Gastroesophageal sphincter (tissue), 4 donors: ENCODE measurements around the gene EFEMP2. TPM values are rescaled to one million over a fixed set of nuclear protein-coding genes. Genes with fewer than 3 reads are reported as not detected.

ENCODE experiments used
- ATAC-seq: fragments of 150-250 bp; one replicate; pipeline ENCODE4 v1.9.1; 2016; ENCODE audit warnings: mild to moderate bottlenecking, moderate library complexity
- H3K27ac ChIP-seq, 4 donors: fragments of 200-600 bp; sonication (generic) in 3 of 4; 1 replicate in 3 of 4; 2 replicates in 1 of 4; pipeline ENCODE4 v1.5.1; 2016 to 2019
- H3K27me3 ChIP-seq: fragments of 200-600 bp; sonication (generic); one replicate; pipeline ENCODE4 v1.5.1; 2019
- H3K36me3 ChIP-seq, 2 donors: fragments of 200-600 bp; sonication (generic); one replicate each; pipeline ENCODE4 v1.5.1; 2019; ENCODE audit warnings: control low read depth in 1 of 2
- H3K4me1 ChIP-seq, 3 donors: fragments of 200-600 bp; sonication (generic); 1 replicate in 2 of 3; 2 replicates in 1 of 3; pipeline ENCODE4 v1.5.1; 2016 to 2019; ENCODE audit warnings: control low read depth in 2 of 3
- H3K4me3 ChIP-seq, 2 donors: fragments of 200-600 bp; sonication (generic); one replicate each; pipeline ENCODE4 v1.5.1; 2019; ENCODE audit warnings: mild to moderate bottlenecking in 1 of 2, moderate library complexity in 1 of 2
- H3K9me3 ChIP-seq, 3 donors: fragments of 200-600 bp; sonication (generic); one replicate each; pipeline ENCODE4 v1.5.1; 2017 to 2019; ENCODE audit warnings: control low read depth in 2 of 3
- EP300 ChIP-seq: sonication (generic); formaldehyde crosslinking; IDR thresholded peaks from one replicate; pipeline ENCODE4 v1.6.1; 2017; ENCODE audit warnings: antibody characterized with exemption, mild to moderate bottlenecking
- POLR2A ChIP-seq, 2 donors: fragments of 450-650 bp; IDR thresholded peaks; one replicate each; pipeline ENCODE4 v1.6.1; 2017; ENCODE audit warnings: antibody characterized with exemption in 2 of 2, mild to moderate bottlenecking in 2 of 2, moderate library complexity in 1 of 2
- POLR2AphosphoS5 ChIP-seq: sonication (generic); formaldehyde crosslinking; IDR thresholded peaks from one replicate; pipeline ENCODE4 v1.6.1; 2017; ENCODE audit warnings: antibody characterized with exemption
- WGBS, 2 donors: methylation state at CpG; one replicate each; pipeline ENCODE4 v1.1.5; 2018; ENCODE audit warnings: low coverage in 1 of 2; 5-methylcytosine and 5-hydroxymethylcytosine counted together
- total RNA-seq, 4 donors: library from RNA; depleted of rRNA; stranded (reverse); fragments of >200 nt; gene quantifications; one replicate each; pipeline ENCODE4 v1.1.0, GENCODE V29; 2016
- TF ChIP-seq, protein P1 (sequence below), 4 experiments: fragments of 200-600 bp in 2 of 4; fragments of 450-650 bp in 2 of 4; sonication (generic) in 1 of 4; IDR thresholded peaks; one replicate each; pipeline ENCODE4 v1.5.1; 2017 to 2019; ENCODE audit warnings: antibody characterized with exemption in 4 of 4, mild to moderate bottlenecking in 2 of 4, moderate library complexity in 2 of 4

EFEMP2 gene
- total RNA-seq, 4 donors from 2014 or later: 55.6 to 92.8 (median 81.2) TPM

- peak overlapping the region; percentile 75 to 95 for H3K4me3 ChIP-seq
- ATAC-seq: peak; percentile 53
- H3K9me3 ChIP-seq: no peaks in the 10 kb centered on the region
- WGBS, 2 donors: 7% methylated on average over 8 of the region's 57 CpGs; no CpG with 5 or more reads in 1 of the 2 donors
- peaks cover 0 to 75% (median 22%) of the 10 kb centered on the region in 3 donors for H3K4me1 ChIP-seq
- peak; percentile 50 to 59 for TF ChIP-seq POLR2A (IDR thresholded peaks at IDR 0.05)
- peak; percentile 85 for TF ChIP-seq POLR2AphosphoS5
- TF ChIP-seq, protein P1, sequence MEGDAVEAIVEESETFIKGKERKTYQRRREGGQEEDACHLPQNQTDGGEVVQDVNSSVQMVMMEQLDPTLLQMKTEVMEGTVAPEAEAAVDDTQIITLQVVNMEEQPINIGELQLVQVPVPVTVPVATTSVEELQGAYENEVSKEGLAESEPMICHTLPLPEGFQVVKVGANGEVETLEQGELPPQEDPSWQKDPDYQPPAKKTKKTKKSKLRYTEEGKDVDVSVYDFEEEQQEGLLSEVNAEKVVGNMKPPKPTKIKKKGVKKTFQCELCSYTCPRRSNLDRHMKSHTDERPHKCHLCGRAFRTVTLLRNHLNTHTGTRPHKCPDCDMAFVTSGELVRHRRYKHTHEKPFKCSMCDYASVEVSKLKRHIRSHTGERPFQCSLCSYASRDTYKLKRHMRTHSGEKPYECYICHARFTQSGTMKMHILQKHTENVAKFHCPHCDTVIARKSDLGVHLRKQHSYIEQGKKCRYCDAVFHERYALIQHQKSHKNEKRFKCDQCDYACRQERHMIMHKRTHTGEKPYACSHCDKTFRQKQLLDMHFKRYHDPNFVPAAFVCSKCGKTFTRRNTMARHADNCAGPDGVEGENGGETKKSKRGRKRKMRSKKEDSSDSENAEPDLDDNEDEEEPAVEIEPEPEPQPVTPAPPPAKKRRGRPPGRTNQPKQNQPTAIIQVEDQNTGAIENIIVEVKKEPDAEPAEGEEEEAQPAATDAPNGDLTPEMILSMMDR (IDR thresholded peaks at IDR 0.05): no peak
- H3K27me3 ChIP-seq: no peaks in the 10 kb centered on the region
- peak overlapping the region; percentile 77 to 99 (median 94) for H3K27ac ChIP-seq
- H3K36me3 ChIP-seq: peaks cover 0 to 48% of the 10 kb centered on the region in 2 donors
Measured at GRCh38 chr11:65856689-65857499, 15.7 kb downstream of the EFEMP2 start.

DNA sequence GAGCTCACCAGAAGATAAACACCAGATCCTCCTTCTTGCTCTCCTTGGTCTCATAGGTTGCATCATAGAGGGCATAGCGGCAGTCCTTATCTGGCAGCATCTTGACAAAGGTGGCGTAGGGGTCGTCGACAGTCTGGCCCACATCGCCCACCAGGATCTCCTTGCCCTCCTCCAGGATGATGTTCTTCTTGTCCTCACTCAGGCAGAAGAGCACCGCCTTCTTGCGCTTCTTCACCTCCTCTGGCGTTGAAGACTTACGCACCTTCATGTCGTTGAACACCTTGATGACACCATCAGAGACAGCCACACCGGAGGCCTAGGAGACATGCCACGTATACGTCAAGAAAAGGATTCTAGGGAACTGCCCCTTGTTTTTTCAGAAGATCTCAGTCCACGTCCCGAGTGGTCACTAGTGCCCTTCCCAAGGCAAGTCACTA lies 16.7 kb downstream of the EFEMP2 start:
- H3K4me1 ChIP-seq: peaks cover 0 to 68% (median 13%) of the 10 kb centered on the region in 3 donors
- 52% methylated on average over 9 of the region's 15 CpGs; no CpG with 5 or more reads in 1 of the 2 donors for WGBS, 2 donors
- no peak for TF ChIP-seq POLR2A (IDR thresholded peaks at IDR 0.05)
- no peak for TF ChIP-seq POLR2AphosphoS5
- no peak for TF ChIP-seq EP300
- peaks cover 0 to 8% (median 0%) of the 10 kb centered on the region in 3 donors for H3K9me3 ChIP-seq
- no peak for ATAC-seq
- H3K36me3 ChIP-seq: peaks cover 0 to 55% of the 10 kb centered on the region in 2 donors
- H3K27ac ChIP-seq: peak overlapping the region in 2 of 4 donors; percentile 90 to 99
- no peaks in the 10 kb centered on the region for H3K27me3 ChIP-seq
- peak overlapping the region in 1 of 2 donors; percentile 95 for H3K4me3 ChIP-seq

- no peak for ATAC-seq
- H3K4me1 ChIP-seq: peaks cover 0 to 67% (median 13%) of the 10 kb centered on the region in 3 donors
- TF ChIP-seq POLR2AphosphoS5: no peak
- no peak for TF ChIP-seq POLR2A (IDR thresholded peaks at IDR 0.05)
- no peak for TF ChIP-seq EP300
- TF ChIP-seq, protein P1 (IDR thresholded peaks at IDR 0.05): no peak
- 42 to 55% methylated on average over 3 to 6 of the region's 15 CpGs for WGBS, 2 donors
- H3K27me3 ChIP-seq: no peaks in the 10 kb centered on the region
- no peak overlapping the region for H3K27ac ChIP-seq
- peaks cover 0 to 10% (median 0%) of the 10 kb centered on the region in 3 donors for H3K9me3 ChIP-seq
- H3K4me3 ChIP-seq: no peak overlapping the region
- H3K36me3 ChIP-seq: peaks cover 0 to 60% of the 10 kb centered on the region in 2 donors
Measured at GRCh38 chr11:65854852-65855837, 17.5 kb downstream of the EFEMP2 start.

- H3K27ac ChIP-seq: no peak overlapping the region
Measured at GRCh38 chr11:65854161-65854592, 18.4 kb downstream of the EFEMP2 start.

More at GRCh38 chr11:65854161-65854592, 18.4 kb downstream of the EFEMP2 start:
- TF ChIP-seq POLR2AphosphoS5 (no peak), POLR2A (IDR thresholded peaks at IDR 0.05) (no peak), EP300 (no peak)
- TF ChIP-seq, protein P1 (IDR thresholded peaks at IDR 0.05): no peak
- H3K4me1 ChIP-seq: peaks cover 0 to 61% (median 13%) of the 10 kb centered on the region in 3 donors
- H3K4me3 ChIP-seq: no peak overlapping the region
- no peaks in the 10 kb centered on the region for H3K27me3 ChIP-seq
- peaks cover 0 to 10% (median 0%) of the 10 kb centered on the region in 3 donors for H3K9me3 ChIP-seq
- ATAC-seq: no peak
- peaks cover 0 to 60% of the 10 kb centered on the region in 2 donors for H3K36me3 ChIP-seq
- WGBS, 2 donors: 69% methylated on average over 2 of the region's 4 CpGs; no CpG with 5 or more reads in 1 of the 2 donors
